HG03469 (cell line): Measurements from ENCODE around the gene PLD4.

Source experiments
- ATAC-seq: cut with Tn5 transposase; IDR thresholded peaks from one replicate; pipeline ENCODE4 v1.9.1; 2021; ENCODE audit warnings: mild to moderate bottlenecking, moderate library complexity, moderate number of reproducible peaks; ENCODE audit not compliant: unreplicated experiment

PLD4 gene

DNA sequence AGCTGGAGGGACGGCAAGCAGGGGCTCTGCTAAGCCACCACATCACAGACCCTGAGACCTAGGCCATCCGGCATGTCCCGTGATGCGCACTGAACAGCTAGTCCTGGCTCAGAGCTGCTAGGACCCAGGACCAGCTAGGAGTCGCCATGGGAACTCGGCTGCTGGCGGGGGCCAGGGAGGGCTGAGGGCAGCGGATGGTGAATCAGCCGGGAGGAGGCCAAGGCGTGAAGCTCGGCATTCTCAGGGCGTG lies 48.4 kb downstream of the PLD4 start:
- no peak for ATAC-seq

- ATAC-seq, result no peak
Observed at GRCh38 chr14:104973385-104974145, 48.9 kb downstream of the PLD4 start.

GRCh38 chr14:104974146-104974541 lies 49.5 kb downstream of the PLD4 start:
- ATAC-seq, result no peak

DNA sequence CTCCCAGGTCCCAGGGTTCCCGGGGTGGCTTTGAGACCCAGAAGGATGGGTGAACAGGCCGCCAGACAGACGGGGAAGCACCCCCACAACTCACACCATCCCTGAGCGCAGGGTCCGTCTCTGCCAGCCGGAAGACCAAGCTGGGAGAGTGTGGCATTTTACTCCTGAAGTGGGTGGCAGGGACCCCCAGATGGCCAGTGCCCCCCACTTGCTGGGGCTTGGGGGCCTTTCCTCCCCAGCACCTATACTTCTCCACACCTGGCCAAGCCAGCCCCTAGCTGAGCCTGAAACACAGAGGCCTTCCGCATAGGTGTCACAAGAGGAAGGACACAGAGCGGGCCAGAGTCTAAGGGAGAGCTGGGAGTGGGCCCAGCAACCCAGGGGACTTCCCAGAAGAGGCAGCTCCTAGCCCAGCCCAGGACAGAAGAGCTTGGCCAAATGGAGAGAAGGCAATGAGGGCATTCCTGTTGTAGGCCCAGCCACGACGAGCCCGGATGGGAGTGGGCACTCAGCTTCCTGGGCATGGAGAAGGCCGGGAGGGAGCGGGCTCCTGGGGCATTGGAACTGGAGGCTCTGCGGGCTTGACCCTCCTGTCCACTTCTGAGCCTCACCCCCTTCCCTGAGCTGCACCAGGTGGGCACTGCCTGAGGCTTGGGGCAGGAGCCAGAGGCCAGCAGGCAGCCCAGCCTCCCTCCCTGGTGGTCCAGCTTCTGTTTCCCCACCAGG lies 50.1 kb downstream of the PLD4 start:
- no peak for ATAC-seq

- no peak for ATAC-seq
Observed at GRCh38 chr14:104975481-104976197, 51.0 kb downstream of the PLD4 start.

DNA sequence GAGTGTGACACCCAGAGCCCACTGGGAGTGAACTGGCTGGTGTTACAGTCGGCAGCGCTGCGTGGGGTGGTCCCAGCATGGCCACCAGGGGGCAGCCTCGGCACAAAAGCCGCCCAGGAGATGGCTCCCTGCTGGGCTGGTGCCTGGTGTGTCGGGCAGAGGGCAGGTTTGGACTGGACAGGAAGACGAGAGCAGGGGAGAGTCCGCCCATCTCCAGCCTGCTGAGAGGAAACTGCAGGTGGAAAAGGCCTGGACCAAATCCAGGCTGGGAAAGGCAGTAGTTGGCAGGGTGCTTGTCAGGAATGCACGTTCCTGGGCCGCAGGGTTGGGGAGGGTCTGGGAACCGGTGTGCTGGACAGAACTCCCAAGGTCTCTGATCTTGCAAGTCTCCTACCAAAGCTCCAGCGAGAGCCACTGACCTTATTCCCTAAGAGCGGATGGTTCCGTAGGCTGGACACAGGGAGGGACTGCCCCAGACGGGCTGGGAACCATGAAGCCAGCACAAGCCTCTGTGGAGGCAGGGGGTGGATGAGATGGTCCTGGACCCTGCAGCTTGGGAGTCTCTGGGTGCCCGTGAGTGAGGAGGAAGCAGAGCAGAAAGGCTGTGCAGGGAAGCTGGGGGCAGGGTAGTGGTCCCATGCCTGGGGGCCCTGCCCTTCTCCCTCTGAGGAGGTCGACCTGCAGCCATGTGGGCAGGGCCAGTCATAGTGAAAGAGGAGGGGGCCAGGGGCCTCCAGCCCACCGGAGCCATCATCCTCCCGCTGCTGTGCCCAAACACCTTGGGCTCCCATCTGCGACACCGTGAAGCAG lies 51.7 kb downstream of the PLD4 start:
- no peak for ATAC-seq

DNA sequence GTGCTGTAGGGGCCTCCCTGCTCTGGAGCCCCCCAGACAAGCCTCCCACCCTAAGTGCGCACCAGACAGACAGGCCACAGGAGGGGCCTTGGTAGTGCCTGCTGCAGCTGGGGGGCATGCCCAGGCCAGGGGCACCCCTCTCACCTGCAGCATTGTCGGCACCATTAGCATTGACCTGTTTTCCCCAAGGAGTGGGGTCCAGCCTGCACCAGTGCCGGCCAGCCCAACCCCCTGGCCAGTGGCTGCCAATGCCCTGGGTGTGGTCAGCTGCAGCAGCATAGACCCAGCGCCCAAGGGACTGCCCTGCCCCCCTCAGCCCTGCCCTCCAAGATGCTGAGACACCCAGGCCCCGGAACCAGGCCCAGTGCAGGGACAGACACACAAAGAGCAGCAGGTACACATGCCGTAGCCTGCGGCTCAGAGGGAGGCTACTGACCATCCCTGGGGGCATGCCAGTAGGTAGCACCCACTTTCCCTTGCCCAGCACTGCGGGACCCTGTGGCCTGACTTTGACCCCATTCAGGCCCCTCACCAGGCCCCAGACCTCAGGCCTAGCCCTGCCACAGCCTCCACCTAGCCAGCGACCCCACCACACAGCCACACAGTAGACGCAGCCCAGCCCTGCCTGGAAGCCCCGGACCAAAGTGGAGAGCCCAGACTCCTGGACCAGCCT lies 52.5 kb downstream of the PLD4 start:
- no peak for ATAC-seq

DNA sequence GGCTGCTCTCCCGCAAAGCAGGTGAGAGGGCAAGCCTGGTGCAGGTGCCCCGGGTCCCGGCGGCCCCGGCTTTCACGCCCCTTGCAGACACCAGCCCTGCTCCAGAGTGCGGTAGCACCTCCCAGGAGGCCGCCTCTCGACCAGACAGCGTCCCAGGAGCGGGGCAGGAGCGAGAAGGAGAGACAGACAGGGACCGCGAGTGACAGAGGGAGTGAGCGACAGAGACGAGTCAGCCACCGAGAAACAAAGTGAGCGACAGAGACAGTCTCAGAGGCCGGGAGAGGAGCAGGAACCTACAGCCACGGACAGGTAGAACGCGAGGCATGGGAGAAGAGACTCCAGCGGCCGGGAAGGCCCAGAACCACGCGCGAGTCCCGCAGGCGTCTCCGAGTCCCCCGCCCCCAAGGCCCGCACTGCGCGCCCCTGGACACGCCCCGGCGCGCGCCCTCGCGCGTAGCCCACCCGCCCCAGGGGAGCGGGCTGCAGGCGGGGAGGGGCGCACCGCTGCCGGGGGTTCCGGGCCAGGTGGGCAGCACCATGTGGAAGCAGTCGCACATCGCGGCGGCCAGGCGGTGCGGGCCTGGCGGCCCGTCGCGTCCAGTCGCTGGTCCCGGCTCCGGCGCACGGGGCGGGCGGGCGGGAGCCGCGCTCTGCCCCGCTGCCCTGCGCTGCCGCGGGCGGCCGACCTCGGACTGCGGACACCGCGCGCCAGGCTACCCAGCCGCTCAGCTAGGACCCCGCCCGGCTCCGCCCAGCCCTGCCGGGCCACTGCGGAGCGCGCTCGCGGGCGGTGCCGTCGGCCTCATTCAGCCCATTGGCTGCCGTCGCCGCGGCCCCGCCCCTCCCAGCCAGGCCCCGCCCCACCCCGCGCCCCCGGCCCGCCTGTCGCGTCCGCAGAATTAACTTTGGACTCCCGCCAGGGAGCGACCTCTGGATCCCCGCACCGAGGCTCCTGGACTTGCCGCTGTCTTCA lies 53.3 kb downstream of the PLD4 start, which contains the start of gene AHNAK2:
Gene AHNAK2, minus strand, starts transcription at position 694 of the 973 bp plus-strand sequence. Its CDS starts 137 bp downstream, at position 557.
- no peak for ATAC-seq

DNA sequence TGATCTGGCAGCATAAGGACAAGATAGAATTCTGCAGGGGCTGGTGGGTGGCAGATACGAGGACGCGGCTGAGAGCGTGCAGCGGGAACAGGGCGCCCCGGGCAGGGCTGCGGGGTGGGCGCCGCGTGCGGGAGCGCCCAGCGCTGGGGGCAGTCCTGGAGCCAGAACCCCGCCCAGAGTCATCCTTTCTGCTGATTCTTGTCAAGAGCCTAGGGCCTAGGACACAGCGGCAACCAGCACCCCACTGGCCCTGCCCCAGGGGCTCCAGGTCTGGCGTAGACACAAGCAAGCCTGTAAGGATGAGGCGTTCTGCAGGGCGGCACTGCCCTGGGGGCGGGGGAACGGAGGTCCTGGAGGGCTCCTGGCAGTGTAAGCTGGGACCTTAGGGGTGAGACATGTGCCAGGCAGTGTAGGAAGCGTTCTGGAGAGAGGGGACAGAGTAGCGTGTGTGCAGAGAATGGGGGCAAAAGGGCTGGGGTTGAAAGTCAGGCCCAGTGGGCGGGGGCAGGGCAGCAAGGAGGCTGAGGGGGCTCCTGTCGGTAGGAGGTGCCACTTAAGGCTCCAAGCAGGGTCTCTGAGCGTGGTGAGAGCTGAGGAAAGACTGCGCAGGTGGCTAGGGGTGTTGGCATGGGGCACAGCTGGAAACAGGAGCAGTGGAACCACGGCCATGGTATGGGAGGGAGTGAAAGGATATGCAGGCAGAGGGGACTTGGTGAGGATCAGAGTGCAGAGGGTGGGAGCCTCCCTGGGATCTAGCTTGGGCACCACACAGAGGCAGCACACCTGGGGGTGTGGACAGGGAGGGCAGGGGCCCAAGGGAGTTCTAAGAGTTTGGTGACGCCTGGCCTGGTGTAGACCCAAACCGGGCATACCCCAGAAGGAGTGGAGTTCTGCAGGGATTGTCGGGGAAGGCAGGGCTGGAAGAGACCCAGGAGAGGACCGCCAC lies 54.3 kb downstream of the PLD4 start:
- ATAC-seq, result no peak

DNA sequence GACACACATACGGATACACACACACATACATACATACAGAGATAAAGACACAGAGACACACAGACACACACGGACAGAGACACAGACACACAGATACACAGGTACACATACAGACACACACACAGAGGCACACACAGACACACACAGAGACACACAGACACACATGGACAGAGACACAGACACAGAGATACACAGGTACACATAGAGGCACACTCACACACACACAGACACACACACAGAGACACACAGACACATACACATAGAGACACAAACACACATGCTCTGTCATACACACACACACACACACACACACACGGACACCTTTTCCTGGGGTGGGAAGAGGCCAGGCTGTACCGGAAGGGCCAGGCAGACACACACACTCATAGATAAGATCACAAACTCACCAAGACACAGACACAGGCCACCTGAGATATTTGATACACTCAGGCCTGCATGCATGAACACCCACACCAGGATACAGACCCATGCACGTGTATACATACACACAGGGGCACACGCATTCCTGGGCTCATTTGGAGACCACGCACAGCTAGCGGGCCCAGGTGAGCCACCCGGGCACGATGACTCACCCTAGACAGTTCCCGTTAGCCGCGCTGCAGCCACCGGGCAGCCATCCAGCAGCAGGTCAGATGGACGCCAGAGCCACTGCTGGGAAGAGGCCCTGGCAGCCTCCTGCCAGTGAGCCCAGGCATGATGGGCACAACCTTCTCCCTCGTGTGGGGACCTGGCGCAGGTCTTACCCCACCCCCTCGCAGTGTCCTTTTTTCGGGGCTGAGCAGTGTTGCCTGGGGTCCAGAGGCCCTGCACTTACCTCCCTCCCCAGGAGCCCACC lies 55.3 kb downstream of the PLD4 start:
- no peak for ATAC-seq

DNA sequence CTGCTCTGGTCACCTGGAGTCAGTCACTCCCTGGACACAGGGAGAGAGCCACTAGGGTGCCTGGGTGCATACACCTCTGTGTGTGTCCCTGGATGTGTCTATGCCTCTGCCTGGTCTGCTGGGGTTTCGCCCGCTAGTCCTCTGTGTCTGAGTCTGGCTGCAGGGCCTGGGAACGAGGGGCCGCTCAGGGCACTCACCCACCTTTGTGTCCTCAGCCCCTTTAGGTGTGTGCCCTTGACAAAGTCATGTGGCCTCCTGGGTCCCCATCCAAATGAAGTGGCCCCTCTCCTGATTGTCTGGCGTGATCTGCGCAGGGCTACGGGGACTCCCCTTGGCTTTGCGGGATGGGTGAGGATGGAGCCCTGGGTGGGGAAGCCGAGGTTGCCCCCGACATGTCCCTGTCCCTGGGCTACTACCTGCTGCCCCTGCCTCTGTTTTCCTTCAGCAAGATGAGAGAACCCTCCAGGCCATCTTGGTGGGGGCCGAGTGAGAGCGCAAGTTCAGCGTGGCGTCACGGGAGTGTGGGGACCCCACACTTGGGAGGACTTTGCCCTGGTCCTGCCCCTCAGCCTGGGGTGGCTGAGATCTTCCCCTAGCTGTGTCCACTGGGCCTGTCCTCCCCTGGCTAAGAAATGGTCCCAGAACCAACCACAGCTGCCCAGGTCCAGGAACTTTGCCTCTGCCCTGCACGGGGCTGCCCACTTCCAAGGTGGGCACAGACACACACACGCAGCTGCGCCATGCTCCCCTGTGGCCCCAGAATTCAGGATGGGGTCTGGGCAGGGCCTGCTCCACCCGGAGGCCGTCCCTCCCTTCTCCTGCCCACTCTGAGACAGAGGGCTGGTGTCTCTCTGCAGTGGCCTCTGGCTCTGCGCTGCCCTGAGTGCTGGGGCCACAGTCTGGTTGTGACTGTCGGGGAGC lies 56.2 kb downstream of the PLD4 start:
- no peak for ATAC-seq

GRCh38 chr14:104981699-104982541 lies 57.2 kb downstream of the PLD4 start:
- ATAC-seq, result no peak

- no peak for ATAC-seq
Observed at GRCh38 chr14:104982548-104983230, 58.0 kb downstream of the PLD4 start.
